SK-N-SH treated with all-trans-retinoic acid at 6 μM for 48 hours (cell line): ENCODE measurements around the gene WDR31.

Source experiments
- CREB5 ChIP-seq: fragments of 250-450 bp; sonication (Bioruptor Pico); IDR thresholded peaks from 2 replicates; pipeline ENCODE4 v1.5.1; 2020; ENCODE audit warnings: low read depth, mild to moderate bottlenecking, moderate library complexity
- ISL1 ChIP-seq: fragments of 250-450 bp; sonication (Bioruptor Pico); IDR thresholded peaks from 2 replicates; pipeline ENCODE4 v2.1.2; 2022; ENCODE audit warnings: mild to moderate bottlenecking, moderate library complexity
- PATZ1 ChIP-seq: fragments of 250-450 bp; sonication (Bioruptor Pico); IDR thresholded peaks from 2 replicates; pipeline ENCODE4 v1.8.0; 2020; ENCODE audit warnings: mild to moderate bottlenecking, moderate library complexity, borderline replicate concordance
- POU6F1 ChIP-seq: fragments of 250-450 bp; sonication (Bioruptor Pico); IDR thresholded peaks from 2 replicates; pipeline ENCODE4 v1.8.0; 2021; ENCODE audit warnings: low read depth, mild to moderate bottlenecking, moderate library complexity, borderline replicate concordance
- PPARA ChIP-seq: fragments of 250-450 bp; sonication (Bioruptor Pico); IDR thresholded peaks from 2 replicates; pipeline ENCODE4 v1.5.0; 2020; ENCODE audit warnings: mild to moderate bottlenecking, borderline replicate concordance
- RARB ChIP-seq: fragments of 250-450 bp; sonication (Bioruptor Pico); IDR thresholded peaks from 2 replicates; pipeline ENCODE4 v1.8.0; 2021; ENCODE audit warnings: mild to moderate bottlenecking, moderate library complexity
- SNAI2 ChIP-seq: fragments of 250-450 bp; sonication (Bioruptor Pico); IDR thresholded peaks from 2 replicates; pipeline ENCODE4 v1.5.0; 2020; ENCODE audit warnings: mild to moderate bottlenecking, moderate library complexity
- TCF4 ChIP-seq: fragments of 250-450 bp; sonication (Bioruptor Pico); IDR thresholded peaks from 2 replicates; pipeline ENCODE4 v1.8.0; 2021; ENCODE audit warnings: mild to moderate bottlenecking, moderate library complexity, borderline replicate concordance
- TOX ChIP-seq: fragments of 250-450 bp; sonication (Bioruptor Pico); IDR thresholded peaks from 2 replicates; pipeline ENCODE4 v1.8.0; 2021; ENCODE audit warnings: mild to moderate bottlenecking, moderate library complexity, borderline replicate concordance
- ZC3H10 ChIP-seq: fragments of 250-450 bp; sonication (Bioruptor Pico); IDR thresholded peaks from 2 replicates; pipeline ENCODE4 v1.5.1; 2021; ENCODE audit warnings: mild to moderate bottlenecking, moderate library complexity
- ZFP3 ChIP-seq: fragments of 250-450 bp; sonication (Bioruptor Pico); IDR thresholded peaks from 2 replicates; pipeline ENCODE4 v1.5.0; 2020; ENCODE audit warnings: mild to moderate bottlenecking, moderate library complexity
- ZFP30 ChIP-seq: fragments of 450-650 bp; formaldehyde crosslinking; IDR thresholded peaks from 2 replicates; pipeline ENCODE4 v1.5.0; 2022; ENCODE audit warnings: mild to moderate bottlenecking, moderate library complexity
- ZNF565 ChIP-seq: fragments of 450-650 bp; formaldehyde crosslinking; conservative IDR thresholded peaks from 2 replicates; pipeline ENCODE4 v1.5.0; 2020; ENCODE audit warnings: low read depth, mild to moderate bottlenecking, moderate library complexity
- ZNF70 ChIP-seq: fragments of 450-650 bp; formaldehyde crosslinking; IDR thresholded peaks from 2 replicates; pipeline ENCODE4 v1.5.0; 2020; ENCODE audit warnings: mild to moderate bottlenecking, moderate library complexity

- TF ChIP-seq PATZ1 = no peak
- no peak for TF ChIP-seq ISL1 (CRISPR knock-in tag)
- TF ChIP-seq RARB (CRISPR knock-in tag) = no peak
- TF ChIP-seq ZC3H10 (CRISPR knock-in tag) = no peak
- TF ChIP-seq SNAI2 (CRISPR knock-in tag) = no peak
- TF ChIP-seq PPARA = no peak
- no peak for TF ChIP-seq TCF4 (CRISPR knock-in tag)
- TF ChIP-seq TOX (CRISPR knock-in tag) = no peak
- no peak for TF ChIP-seq POU6F1 (CRISPR knock-in tag)
- TF ChIP-seq ZNF565 (CRISPR knock-in tag) = no peak
- no peak for TF ChIP-seq CREB5 (CRISPR knock-in tag)
- TF ChIP-seq ZFP30 (CRISPR knock-in tag) = no peak
- no peak for TF ChIP-seq ZNF70 (CRISPR knock-in tag)
- no peak for TF ChIP-seq ZFP3 (CRISPR knock-in tag)
These were observed 40.2 kb downstream of the WDR31 start for GRCh38 chr9:113299800-113300292.
